GM23248 (cell line): Measurements from ENCODE around the gene ZMIZ1.

Experiments
- EZH2 ChIP-seq: fragments of 200-600 bp; sonication (generic); IDR thresholded peaks from 2 replicates; pipeline ENCODE4 v1.6.1; 2018; ENCODE audit warnings: antibody characterized with exemption, mild to moderate bottlenecking; ENCODE audit not compliant: insufficient read depth, poor library complexity, severe bottlenecking
- EZH2phosphoT487 ChIP-seq: fragments of 200-600 bp; sonication (generic); IDR thresholded peaks from 2 replicates; pipeline ENCODE4 v1.6.1; 2018; ENCODE audit warnings: antibody characterized with exemption, moderate library complexity, mild to moderate bottlenecking, low read depth; ENCODE audit not compliant: insufficient read depth

DNA sequence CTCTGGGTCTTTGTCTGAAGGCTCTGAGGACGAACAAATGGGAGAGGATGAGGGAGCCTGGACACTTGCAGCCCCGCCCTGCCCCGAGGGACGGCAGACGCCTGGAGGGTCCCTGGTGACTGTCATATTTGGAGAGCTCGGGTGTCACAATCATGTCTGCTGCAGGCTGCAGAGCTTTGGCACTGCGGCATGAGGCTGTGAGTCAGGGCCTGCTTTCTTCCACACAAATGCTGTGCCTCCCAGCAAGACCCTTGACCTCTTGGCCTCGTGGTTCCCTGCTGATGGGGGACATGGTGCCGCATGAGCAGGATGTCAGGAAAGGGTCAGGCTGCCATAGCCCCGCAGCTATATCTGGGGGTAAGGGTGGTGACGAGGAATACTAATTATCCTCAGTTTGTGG lies 213.6 kb downstream of the ZMIZ1 start:
- TF ChIP-seq EZH2, result no peak
- no peak for TF ChIP-seq EZH2phosphoT487
